ENCODE data around the gene SCAF8.

SCAF8 gene

GRCh38 chr6:154786144-154786868 lies 53.1 kb downstream of the SCAF8 start:
- no peak overlapping the region for H3K27ac ChIP-seq
- TF ChIP-seq ZFX (IDR thresholded peaks at IDR 0.05; ENCODE audit: borderline replicate concordance) (no peak), CTCF (IDR thresholded peaks at IDR 0.05) (no peak)

- H3K27ac ChIP-seq = no peak overlapping the region
- TF ChIP-seq CTCF (IDR thresholded peaks at IDR 0.05) (no peak), ZFX (IDR thresholded peaks at IDR 0.05; ENCODE audit: borderline replicate concordance) (no peak)
Measured at GRCh38 chr6:154791556-154792317, 58.5 kb downstream of the SCAF8 start.

- no peak overlapping the region for H3K27ac ChIP-seq
- no peak for TF ChIP-seq ZFX (IDR thresholded peaks at IDR 0.05; ENCODE audit: borderline replicate concordance)
- TF ChIP-seq CTCF (IDR thresholded peaks at IDR 0.05) = no peak
Measured at GRCh38 chr6:154792325-154792724, 59.1 kb downstream of the SCAF8 start.

GRCh38 chr6:154792761-154793160 lies 59.5 kb downstream of the SCAF8 start:
- H3K27ac ChIP-seq = no peak overlapping the region
- TF ChIP-seq ZFX (IDR thresholded peaks at IDR 0.05; ENCODE audit: borderline replicate concordance) (no peak), CTCF (IDR thresholded peaks at IDR 0.05) (no peak)

GRCh38 chr6:154796484-154796883 lies 63.3 kb downstream of the SCAF8 start:
- TF ChIP-seq CTCF (IDR thresholded peaks at IDR 0.05) (no peak), ZFX (IDR thresholded peaks at IDR 0.05; ENCODE audit: borderline replicate concordance) (no peak)
- H3K27ac ChIP-seq = no peak overlapping the region

- no peak overlapping the region for H3K27ac ChIP-seq
- no peak for TF ChIP-seq ZFX (IDR thresholded peaks at IDR 0.05; ENCODE audit: borderline replicate concordance)
- TF ChIP-seq CTCF (IDR thresholded peaks at IDR 0.05) = no peak
Measured at GRCh38 chr6:154797857-154798256, 64.6 kb downstream of the SCAF8 start.

GRCh38 chr6:154800338-154800737 lies 67.1 kb downstream of the SCAF8 start:
- no peak for TF ChIP-seq ZFX (IDR thresholded peaks at IDR 0.05; ENCODE audit: borderline replicate concordance)
- no peak for TF ChIP-seq CTCF (IDR thresholded peaks at IDR 0.05)
- H3K27ac ChIP-seq = no peak overlapping the region

Data from 22Rv1 (cell line).